Upper lobe of left lung (tissue), 4 donors: Measurements from ENCODE around the gene MADD.

Source experiments
- POLR2A ChIP-seq, 4 donors: fragments of 450-650 bp; IDR thresholded peaks; one replicate each; pipeline ENCODE4 v1.5.1; 2016 to 2017; ENCODE audit warnings: antibody characterized with exemption in 4 of 4, mild to moderate bottlenecking in 2 of 4
- POLR2AphosphoS5 ChIP-seq, 2 donors: sonication (generic); formaldehyde crosslinking; IDR thresholded peaks; one replicate each; pipeline ENCODE4 v1.5.1; 2017; ENCODE audit warnings: antibody characterized with exemption in 2 of 2
- TF ChIP-seq, protein P1 (sequence below), 6 experiments: fragments of 450-650 bp in 4 of 6; fragments of 200-600 bp in 2 of 6; sonication (generic) in 2 of 6; IDR thresholded peaks; one replicate each; pipeline ENCODE4 v1.5.1; 2016 to 2019; ENCODE audit warnings: antibody characterized with exemption in 6 of 6

DNA sequence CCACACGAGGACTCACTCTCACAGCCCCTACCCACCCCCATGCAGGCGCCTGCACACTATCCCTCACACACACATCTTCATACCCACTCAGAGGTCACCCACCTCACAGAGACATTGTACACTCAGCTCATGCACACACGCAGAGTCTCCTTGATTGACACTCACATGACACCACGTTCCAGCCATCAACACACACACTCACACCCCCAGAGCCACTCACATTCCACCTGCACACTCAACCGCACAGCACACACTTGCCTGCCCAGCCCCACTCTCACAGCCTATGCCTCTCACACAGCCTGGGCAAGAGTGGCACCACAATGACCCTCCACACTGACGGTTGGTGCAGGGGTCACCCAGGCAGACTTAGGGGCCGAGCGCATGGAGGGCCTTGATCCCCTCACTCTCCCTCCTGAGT, 106.2 kb downstream of the MADD start:
- TF ChIP-seq, protein P1, sequence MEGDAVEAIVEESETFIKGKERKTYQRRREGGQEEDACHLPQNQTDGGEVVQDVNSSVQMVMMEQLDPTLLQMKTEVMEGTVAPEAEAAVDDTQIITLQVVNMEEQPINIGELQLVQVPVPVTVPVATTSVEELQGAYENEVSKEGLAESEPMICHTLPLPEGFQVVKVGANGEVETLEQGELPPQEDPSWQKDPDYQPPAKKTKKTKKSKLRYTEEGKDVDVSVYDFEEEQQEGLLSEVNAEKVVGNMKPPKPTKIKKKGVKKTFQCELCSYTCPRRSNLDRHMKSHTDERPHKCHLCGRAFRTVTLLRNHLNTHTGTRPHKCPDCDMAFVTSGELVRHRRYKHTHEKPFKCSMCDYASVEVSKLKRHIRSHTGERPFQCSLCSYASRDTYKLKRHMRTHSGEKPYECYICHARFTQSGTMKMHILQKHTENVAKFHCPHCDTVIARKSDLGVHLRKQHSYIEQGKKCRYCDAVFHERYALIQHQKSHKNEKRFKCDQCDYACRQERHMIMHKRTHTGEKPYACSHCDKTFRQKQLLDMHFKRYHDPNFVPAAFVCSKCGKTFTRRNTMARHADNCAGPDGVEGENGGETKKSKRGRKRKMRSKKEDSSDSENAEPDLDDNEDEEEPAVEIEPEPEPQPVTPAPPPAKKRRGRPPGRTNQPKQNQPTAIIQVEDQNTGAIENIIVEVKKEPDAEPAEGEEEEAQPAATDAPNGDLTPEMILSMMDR (IDR thresholded peaks at IDR 0.05) = no peak
- TF ChIP-seq POLR2A (IDR thresholded peaks at IDR 0.05) (no peak), POLR2AphosphoS5 (IDR thresholded peaks at IDR 0.05) (no peak)
